SU-DHL-6 (cell line): ENCODE measurements around the gene KCNC3.
"Not testable (repeated sequence)": the region's sequence is repeated elsewhere in the genome, so short reads cannot be mapped to it uniquely, and the experiment has no call there.

Experiments used
- H2AFZ ChIP-seq: fragments of 200-600 bp; sonication (generic); 2 replicates; pipeline ENCODE4 v1.6.1; 2014; ENCODE audit warnings: low read depth, mild to moderate bottlenecking, moderate library complexity, mixed read lengths, antibody characterized with exemption, low read length; ENCODE audit not compliant: severe bottlenecking
- H3F3A ChIP-seq: fragments of 200-600 bp; shearing (Covaris generic); 2 replicates; pipeline ENCODE4 v1.6.0; 2016; ENCODE audit warnings: antibody characterized with exemption, mild to moderate bottlenecking; ENCODE audit not compliant: insufficient read depth
- H3K27ac ChIP-seq: fragments of 200-600 bp; sonication (generic); 2 replicates; pipeline ENCODE4 v1.5.1; 2016; ENCODE audit warnings: low read depth, mild to moderate bottlenecking, low read length, moderate library complexity, mixed read lengths
- H3K27me3 ChIP-seq: fragments of 200-600 bp; sonication (generic), shearing (Covaris generic); 2 replicates; pipeline ENCODE4 v1.6.0; 2014; ENCODE audit warnings: mild to moderate bottlenecking, low read length
- H3K36me3 ChIP-seq: fragments of 200-600 bp; sonication (generic); 2 replicates; pipeline ENCODE4 v1.6.1; 2014; ENCODE audit warnings: mild to moderate bottlenecking, low read length, mixed read lengths
- H3K4me2 ChIP-seq: fragments of 300-600, 200-600 bp; shearing (Covaris generic), sonication (generic); 2 replicates; pipeline ENCODE4 v1.6.0; 2014; ENCODE audit warnings: low read length, low read depth, mild to moderate bottlenecking; ENCODE audit not compliant: poor library complexity, severe bottlenecking
- H3K4me3 ChIP-seq: fragments of 200-600 bp; sonication (generic); 2 replicates; pipeline ENCODE4 v1.5.1; 2014; ENCODE audit warnings: antibody characterized with exemption, low read length, mild to moderate bottlenecking, mixed read lengths; ENCODE audit not compliant: insufficient read depth, poor library complexity, severe bottlenecking
- H3K79me2 ChIP-seq: fragments of 200-600 bp; sonication (generic); 2 replicates; pipeline ENCODE4 v1.6.1; 2014; ENCODE audit warnings: mild to moderate bottlenecking, low read length, moderate library complexity; ENCODE audit not compliant: insufficient read depth
- H3K9ac ChIP-seq: fragments of 200-600 bp; sonication (generic); 2 replicates; pipeline ENCODE4 v1.7.0; 2014; ENCODE audit warnings: mild to moderate bottlenecking, low read length
- H3K9me2 ChIP-seq: fragments of 200-600 bp; sonication (generic); replicated peaks from 2 replicates; pipeline ENCODE4 v1.6.1; 2014; ENCODE audit warnings: low read length; ENCODE audit not compliant: insufficient read depth
- H3K9me3 ChIP-seq: fragments of 200-600 bp; sonication (generic); 2 replicates; pipeline ENCODE4 v1.6.1; 2014; ENCODE audit warnings: low read length, mixed read lengths; ENCODE audit not compliant: insufficient read depth
- H4K20me1 ChIP-seq: fragments of 200-600 bp; sonication (generic); 2 replicates; pipeline ENCODE4 v1.6.1; 2014; ENCODE audit warnings: low read depth, mild to moderate bottlenecking, antibody characterized with exemption, low read length, moderate library complexity, mixed read lengths
- EZH2phosphoT487 ChIP-seq: fragments of 200-600 bp; sonication (generic), shearing (Covaris generic); conservative IDR thresholded peaks from 2 replicates; pipeline ENCODE4 v1.6.1; 2018; ENCODE audit warnings: mild to moderate bottlenecking, antibody characterized with exemption, low read length, moderate library complexity, mixed read lengths
- TF ChIP-seq, protein P1 (sequence below): fragments of 200-600 bp; sonication (generic); IDR thresholded peaks from one replicate; pipeline ENCODE4 v1.5.1; 2017; ENCODE audit warnings: antibody characterized with exemption, mild to moderate bottlenecking, low read length, moderate library complexity; ENCODE audit not compliant: insufficient read depth, poor library complexity, severe bottlenecking

KCNC3 gene

DNA sequence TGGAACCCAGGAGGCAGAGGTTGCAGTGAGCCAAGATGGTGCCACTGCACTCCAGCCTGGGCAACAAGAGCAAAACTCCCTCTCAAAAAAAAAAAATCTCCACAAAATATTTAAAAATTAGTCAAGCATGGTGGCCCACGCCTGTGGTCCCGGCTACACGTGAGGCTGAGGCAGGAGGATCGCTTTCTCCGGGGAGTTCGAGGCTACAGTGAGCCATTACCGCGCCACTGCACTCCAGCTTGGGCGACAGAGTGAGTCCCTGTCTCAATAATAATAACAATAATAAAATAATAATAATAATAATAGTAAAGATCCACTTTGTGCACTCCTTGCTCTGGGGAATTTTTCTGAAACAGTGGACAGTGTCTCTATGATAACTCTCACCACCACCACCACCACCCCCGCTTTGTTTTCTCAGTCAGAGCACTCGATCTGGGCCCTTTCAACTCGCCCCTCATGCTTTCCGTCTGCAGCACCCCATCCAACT is 27.6 kb upstream of the KCNC3 start:
- Histone ChIP-seq H3K27ac (peak overlapping the region; percentile 85), H4K20me1 (no peaks in the 10 kb centered on the region), H3K9me3 (no peaks in the 10 kb centered on the region), H2AFZ (peak overlapping the region; percentile 80), H3K36me3 (no peaks in the 10 kb centered on the region), H3K4me3 (peak overlapping the region; percentile 54), H3K79me2 (no peaks in the 10 kb centered on the region), H3F3A (peaks cover 4% of the 10 kb centered on the region; the same call in 1 of the 2 replicates), H3K9ac (peak overlapping the region; percentile 68), H3K4me2 (peak overlapping the region; percentile 83), H3K27me3 (no peaks in the 10 kb centered on the region), H3K9me2 (no peaks in the 10 kb centered on the region)
- TF ChIP-seq, protein P1, sequence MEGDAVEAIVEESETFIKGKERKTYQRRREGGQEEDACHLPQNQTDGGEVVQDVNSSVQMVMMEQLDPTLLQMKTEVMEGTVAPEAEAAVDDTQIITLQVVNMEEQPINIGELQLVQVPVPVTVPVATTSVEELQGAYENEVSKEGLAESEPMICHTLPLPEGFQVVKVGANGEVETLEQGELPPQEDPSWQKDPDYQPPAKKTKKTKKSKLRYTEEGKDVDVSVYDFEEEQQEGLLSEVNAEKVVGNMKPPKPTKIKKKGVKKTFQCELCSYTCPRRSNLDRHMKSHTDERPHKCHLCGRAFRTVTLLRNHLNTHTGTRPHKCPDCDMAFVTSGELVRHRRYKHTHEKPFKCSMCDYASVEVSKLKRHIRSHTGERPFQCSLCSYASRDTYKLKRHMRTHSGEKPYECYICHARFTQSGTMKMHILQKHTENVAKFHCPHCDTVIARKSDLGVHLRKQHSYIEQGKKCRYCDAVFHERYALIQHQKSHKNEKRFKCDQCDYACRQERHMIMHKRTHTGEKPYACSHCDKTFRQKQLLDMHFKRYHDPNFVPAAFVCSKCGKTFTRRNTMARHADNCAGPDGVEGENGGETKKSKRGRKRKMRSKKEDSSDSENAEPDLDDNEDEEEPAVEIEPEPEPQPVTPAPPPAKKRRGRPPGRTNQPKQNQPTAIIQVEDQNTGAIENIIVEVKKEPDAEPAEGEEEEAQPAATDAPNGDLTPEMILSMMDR: no peak
- no peak for TF ChIP-seq EZH2phosphoT487

DNA sequence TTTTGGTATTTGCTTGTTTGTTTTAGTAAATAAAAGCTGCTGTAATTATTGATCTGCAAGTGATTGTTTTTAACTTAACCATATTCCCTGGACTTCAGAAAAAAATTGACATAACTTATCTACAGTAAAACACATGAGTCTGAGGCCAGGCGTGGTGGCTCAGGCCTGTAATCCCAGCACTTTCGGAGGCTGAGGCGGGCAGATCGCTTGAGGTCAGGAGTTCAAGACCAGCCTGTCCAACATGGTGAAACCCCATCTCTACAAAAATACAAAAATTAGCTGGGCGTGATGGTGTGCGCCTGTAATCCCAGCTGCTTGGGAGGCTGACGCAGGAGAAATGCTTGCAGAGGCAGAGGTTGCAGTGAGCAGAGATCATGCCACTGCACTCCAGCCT is 24.3 kb upstream of the KCNC3 start:
- H3K27me3 ChIP-seq, H3K27ac ChIP-seq, H3K4me3 ChIP-seq, H2AFZ ChIP-seq, H3K9me2 ChIP-seq, H3K9ac ChIP-seq, H3K4me2 ChIP-seq, H3K79me2 ChIP-seq, H3K9me3 ChIP-seq, H4K20me1 ChIP-seq, H3K36me3 ChIP-seq, H3F3A ChIP-seq: not testable (repeated sequence)

DNA sequence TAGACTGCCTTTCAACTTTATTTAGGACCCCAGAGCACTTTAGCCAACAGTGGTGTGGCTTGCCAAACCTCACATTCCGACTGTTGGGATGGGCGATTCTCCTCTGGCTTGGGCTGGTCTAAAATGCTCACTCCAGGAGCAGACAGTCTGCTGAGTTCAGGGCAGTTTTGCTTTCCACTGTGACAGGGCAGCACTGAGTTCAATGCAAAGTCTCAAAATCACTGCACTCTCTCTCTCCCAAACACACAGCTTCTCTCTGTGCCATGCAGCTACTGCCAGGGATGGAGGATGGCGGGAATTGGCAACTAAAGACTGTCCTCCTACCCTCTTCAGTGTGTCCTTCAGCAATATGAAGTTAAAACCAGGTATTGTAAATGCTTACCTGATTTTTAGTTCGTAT is 23.1 kb upstream of the KCNC3 start:
- Histone ChIP-seq H3K36me3 (no peaks in the 10 kb centered on the region), H3K4me3 (no peak overlapping the region), H3K27me3 (no peaks in the 10 kb centered on the region), H3K9me3 (no peaks in the 10 kb centered on the region), H3K9me2 (no peaks in the 10 kb centered on the region), H2AFZ (no peak overlapping the region), H4K20me1 (no peaks in the 10 kb centered on the region), H3K4me2 (no peak overlapping the region), H3K27ac (no peak overlapping the region), H3K9ac (no peak overlapping the region), H3F3A (peaks cover 17% of the 10 kb centered on the region), H3K79me2 (no peaks in the 10 kb centered on the region)
- no peak for TF ChIP-seq EZH2phosphoT487
- TF ChIP-seq, protein P1: no peak

DNA sequence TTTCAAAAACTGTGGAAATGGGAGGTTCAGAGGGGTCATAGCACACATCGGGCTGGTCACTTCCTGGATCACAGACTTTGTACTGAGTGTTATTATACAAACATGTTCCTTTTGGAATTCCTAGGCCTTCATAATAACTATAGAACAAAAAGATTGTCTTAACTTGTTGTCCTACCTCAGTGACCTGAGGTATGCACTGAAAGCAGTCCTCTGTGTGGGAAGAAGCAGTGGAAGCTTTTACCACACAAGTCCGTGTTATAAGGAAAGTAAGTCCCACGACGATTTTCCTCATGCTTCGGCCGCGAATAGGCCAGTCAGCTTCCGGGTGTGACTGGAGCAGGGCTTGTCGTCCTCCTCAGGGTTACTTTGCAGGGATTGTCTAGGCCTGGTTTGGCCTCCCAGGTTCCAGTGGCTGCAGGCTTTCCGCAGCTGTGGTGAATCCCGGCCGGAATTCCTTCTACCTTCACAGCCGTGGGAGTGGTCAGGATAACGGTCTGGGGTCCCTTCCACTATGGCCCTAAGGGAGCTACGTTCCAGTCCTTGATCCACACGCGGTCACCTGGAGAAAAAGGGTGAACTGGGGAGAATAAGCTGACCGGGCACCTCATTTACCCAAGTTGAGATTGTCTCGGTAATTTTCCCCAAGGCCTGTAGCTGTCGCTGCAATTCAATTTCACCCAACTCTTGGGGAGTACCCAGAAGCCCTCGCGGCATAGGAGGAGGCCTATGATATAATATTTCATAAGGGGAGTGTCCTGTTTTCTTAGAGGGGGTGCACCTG is 20.3 kb upstream of the KCNC3 start:
- H3K9ac ChIP-seq: peak overlapping the region; percentile 38
- H3K36me3 ChIP-seq: no peaks in the 10 kb centered on the region
- H3K27ac ChIP-seq: peak overlapping the region; percentile 97
- H2AFZ ChIP-seq: peak overlapping the region; percentile 32
- peaks cover 1% of the 10 kb centered on the region for H3K79me2 ChIP-seq
- H3K27me3 ChIP-seq: no peaks in the 10 kb centered on the region
- no peaks in the 10 kb centered on the region for H3K9me3 ChIP-seq
- H3K4me3 ChIP-seq: no peak overlapping the region
- no peaks in the 10 kb centered on the region for H3K9me2 ChIP-seq
- no peaks in the 10 kb centered on the region for H4K20me1 ChIP-seq
- TF ChIP-seq, protein P1: peak; percentile 25
- no peak for TF ChIP-seq EZH2phosphoT487
- H3K4me2 ChIP-seq: peak overlapping the region; percentile 76
- H3F3A ChIP-seq: peaks cover 44% of the 10 kb centered on the region

DNA sequence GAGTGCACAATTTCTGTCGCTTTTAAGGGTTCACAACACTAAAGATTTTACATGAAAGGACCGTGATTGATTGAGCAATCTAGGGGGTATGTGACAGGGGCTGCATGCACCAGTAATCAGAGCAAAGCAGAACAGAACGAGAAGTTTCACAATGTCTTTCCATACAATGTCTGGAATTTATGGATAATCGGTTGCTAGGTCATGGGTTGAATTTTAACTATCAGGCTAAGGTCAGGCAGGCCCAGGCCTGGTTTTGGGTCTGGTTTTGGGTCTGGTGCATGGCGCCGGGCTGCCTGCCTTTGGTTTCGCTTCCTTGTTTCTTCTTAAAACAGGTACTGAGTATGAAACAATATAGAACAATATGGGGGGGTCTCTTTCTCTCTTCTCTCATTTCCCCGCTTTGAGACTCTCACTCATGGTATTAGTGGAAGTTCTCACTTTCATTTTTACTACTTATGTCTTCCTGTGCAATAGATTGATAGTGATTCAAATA is 18.0 kb upstream of the KCNC3 start:
- not testable (repeated sequence) for H3K36me3 ChIP-seq, H3K27me3 ChIP-seq, H3K9me2 ChIP-seq, H4K20me1 ChIP-seq, H3K9me3 ChIP-seq
- Histone ChIP-seq H3K9ac (peak overlapping the region; percentile 92), H3K4me3 (peak overlapping the region; percentile 9), H3F3A (peaks cover 56% of the 10 kb centered on the region), H3K27ac (peak overlapping the region; percentile 97), H3K79me2 (peaks cover 22% of the 10 kb centered on the region), H3K4me2 (peak overlapping the region; percentile 76), H2AFZ (peak overlapping the region; percentile 3)
